B cell (primary cell): Measurements from ENCODE around the gene OR4D2.

Experiments
- EZH2 ChIP-seq: IDR thresholded peaks from 2 replicates; pipeline ENCODE4 v1.6.1; 2012; ENCODE audit warnings: borderline replicate concordance, low read depth, mild to moderate bottlenecking, moderate library complexity, low read length; ENCODE audit not compliant: insufficient read depth, poor library complexity, severe bottlenecking
- TF ChIP-seq, protein P1 (sequence below): fragments of 200-600 bp; IDR thresholded peaks from one replicate; pipeline ENCODE4 v1.8.0; 2022; ENCODE audit warnings: antibody characterized with exemption, mild to moderate bottlenecking

DNA sequence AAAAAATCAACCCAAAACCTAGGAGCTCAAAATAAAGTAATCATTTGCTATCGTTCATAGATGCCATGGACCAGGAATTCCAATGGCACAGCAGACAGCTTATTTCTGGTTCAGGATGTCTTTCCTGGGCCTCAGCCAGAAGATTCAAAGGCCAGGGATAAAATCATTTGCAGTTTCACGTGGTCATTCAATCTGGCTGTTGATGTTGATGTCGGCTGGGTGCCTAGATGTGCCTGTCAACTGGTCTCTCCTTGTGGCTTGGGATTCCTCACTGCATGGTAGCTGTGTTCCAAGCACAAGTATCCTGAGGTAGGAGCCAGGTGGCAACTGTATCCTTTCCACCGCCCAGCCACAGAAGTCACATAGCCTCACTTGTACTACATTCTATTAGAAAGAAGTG is 15.0 kb downstream of the OR4D2 start:
- TF ChIP-seq, protein P1, sequence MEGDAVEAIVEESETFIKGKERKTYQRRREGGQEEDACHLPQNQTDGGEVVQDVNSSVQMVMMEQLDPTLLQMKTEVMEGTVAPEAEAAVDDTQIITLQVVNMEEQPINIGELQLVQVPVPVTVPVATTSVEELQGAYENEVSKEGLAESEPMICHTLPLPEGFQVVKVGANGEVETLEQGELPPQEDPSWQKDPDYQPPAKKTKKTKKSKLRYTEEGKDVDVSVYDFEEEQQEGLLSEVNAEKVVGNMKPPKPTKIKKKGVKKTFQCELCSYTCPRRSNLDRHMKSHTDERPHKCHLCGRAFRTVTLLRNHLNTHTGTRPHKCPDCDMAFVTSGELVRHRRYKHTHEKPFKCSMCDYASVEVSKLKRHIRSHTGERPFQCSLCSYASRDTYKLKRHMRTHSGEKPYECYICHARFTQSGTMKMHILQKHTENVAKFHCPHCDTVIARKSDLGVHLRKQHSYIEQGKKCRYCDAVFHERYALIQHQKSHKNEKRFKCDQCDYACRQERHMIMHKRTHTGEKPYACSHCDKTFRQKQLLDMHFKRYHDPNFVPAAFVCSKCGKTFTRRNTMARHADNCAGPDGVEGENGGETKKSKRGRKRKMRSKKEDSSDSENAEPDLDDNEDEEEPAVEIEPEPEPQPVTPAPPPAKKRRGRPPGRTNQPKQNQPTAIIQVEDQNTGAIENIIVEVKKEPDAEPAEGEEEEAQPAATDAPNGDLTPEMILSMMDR, result no peak
- no peak for TF ChIP-seq EZH2
